ENCODE results near the gene FBN3. TPM values are rescaled to one million over a fixed set of nuclear protein-coding genes. Genes with fewer than 3 reads are reported as not detected.

FBN3 gene
- total RNA-seq, 1 donor from 2014 or later: 0.04 TPM

GRCh38 chr19:8089664-8090601 lies 59.5 kb downstream of the FBN3 start:
- H3K36me3 ChIP-seq (ENCODE audit: control insufficient read depth, insufficient read depth, low read length): no peaks in the 10 kb centered on the region
- no peak for DNase-seq (ENCODE audit: low read depth)
- no peaks in the 10 kb centered on the region for H3K27me3 ChIP-seq (ENCODE audit: control insufficient read depth, insufficient read depth, low read length)
- no peak overlapping the region for H3K4me3 ChIP-seq (ENCODE audit: low read depth, low read length)
- TF ChIP-seq, protein P1, sequence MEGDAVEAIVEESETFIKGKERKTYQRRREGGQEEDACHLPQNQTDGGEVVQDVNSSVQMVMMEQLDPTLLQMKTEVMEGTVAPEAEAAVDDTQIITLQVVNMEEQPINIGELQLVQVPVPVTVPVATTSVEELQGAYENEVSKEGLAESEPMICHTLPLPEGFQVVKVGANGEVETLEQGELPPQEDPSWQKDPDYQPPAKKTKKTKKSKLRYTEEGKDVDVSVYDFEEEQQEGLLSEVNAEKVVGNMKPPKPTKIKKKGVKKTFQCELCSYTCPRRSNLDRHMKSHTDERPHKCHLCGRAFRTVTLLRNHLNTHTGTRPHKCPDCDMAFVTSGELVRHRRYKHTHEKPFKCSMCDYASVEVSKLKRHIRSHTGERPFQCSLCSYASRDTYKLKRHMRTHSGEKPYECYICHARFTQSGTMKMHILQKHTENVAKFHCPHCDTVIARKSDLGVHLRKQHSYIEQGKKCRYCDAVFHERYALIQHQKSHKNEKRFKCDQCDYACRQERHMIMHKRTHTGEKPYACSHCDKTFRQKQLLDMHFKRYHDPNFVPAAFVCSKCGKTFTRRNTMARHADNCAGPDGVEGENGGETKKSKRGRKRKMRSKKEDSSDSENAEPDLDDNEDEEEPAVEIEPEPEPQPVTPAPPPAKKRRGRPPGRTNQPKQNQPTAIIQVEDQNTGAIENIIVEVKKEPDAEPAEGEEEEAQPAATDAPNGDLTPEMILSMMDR (IDR thresholded peaks at IDR 0.05; ENCODE audit: insufficient read depth, low read length, poor library complexity, severe bottlenecking): no peak

GRCh38 chr19:8088752-8089663 lies 60.4 kb downstream of the FBN3 start:
- TF ChIP-seq, protein P1 (IDR thresholded peaks at IDR 0.05; ENCODE audit: insufficient read depth, low read length, poor library complexity, severe bottlenecking): no peak
- no peak overlapping the region for H3K4me3 ChIP-seq (ENCODE audit: low read depth, low read length)
- no peak for DNase-seq (ENCODE audit: low read depth)
- no peaks in the 10 kb centered on the region for H3K36me3 ChIP-seq (ENCODE audit: control insufficient read depth, insufficient read depth, low read length)
- no peaks in the 10 kb centered on the region for H3K27me3 ChIP-seq (ENCODE audit: control insufficient read depth, insufficient read depth, low read length)

GRCh38 chr19:8087876-8088275 lies 61.5 kb downstream of the FBN3 start:
- TF ChIP-seq, protein P1 (IDR thresholded peaks at IDR 0.05; ENCODE audit: insufficient read depth, low read length, poor library complexity, severe bottlenecking): no peak
- Histone ChIP-seq H3K36me3 (ENCODE audit: control insufficient read depth, insufficient read depth, low read length) (no peaks in the 10 kb centered on the region), H3K4me3 (ENCODE audit: low read depth, low read length) (no peak overlapping the region), H3K27me3 (ENCODE audit: control insufficient read depth, insufficient read depth, low read length) (no peaks in the 10 kb centered on the region)
- DNase-seq (ENCODE audit: low read depth): no peak

- no peak for DNase-seq (ENCODE audit: low read depth)
- TF ChIP-seq, protein P1 (IDR thresholded peaks at IDR 0.05; ENCODE audit: insufficient read depth, low read length, poor library complexity, severe bottlenecking): no peak
- Histone ChIP-seq H3K36me3 (ENCODE audit: control insufficient read depth, insufficient read depth, low read length) (no peaks in the 10 kb centered on the region), H3K4me3 (ENCODE audit: low read depth, low read length) (no peak overlapping the region), H3K27me3 (ENCODE audit: control insufficient read depth, insufficient read depth, low read length) (no peaks in the 10 kb centered on the region)
Measured at GRCh38 chr19:8086849-8087248, 62.5 kb downstream of the FBN3 start.

DNA sequence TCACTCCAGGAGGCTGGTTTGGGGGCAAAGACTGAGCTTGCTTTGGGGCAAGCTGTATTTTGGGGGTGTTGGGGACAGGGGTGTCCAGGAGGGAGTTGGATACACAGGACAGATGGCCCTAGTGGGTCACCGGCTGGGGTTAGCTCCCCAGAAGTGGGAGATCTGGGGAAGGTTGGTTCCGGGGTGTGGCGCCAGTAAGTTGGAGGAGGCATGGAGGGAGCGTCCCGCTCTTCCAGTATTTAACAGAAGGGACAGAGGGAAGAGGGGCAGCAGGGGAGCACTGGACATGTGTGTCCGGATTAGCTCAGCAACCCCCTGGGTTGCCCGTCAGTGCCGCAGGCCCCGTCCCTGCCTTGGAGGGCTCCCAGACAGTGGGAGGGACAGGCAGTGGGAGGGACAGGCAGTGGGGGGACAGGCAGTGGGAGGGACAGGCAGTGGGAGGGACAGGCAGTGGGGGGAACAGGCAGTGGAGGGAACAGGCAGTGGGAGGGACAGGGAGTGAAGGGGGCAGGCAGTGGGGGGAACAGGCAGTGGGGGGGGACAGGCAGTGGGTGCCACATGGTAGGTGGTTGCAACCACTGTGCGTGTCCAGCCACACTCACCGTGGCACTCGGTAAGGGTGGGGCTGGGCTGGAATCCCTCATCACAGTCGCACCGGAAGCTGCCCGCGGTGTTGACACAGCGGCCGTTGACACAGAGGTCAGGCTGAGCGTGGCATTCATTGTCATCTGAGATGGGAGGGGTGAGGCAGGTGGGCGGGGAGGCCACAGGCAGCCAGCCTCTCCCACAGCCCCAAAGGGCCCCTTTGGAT lies 63.6 kb downstream of the FBN3 start:
- DNase-seq (ENCODE audit: low read depth): no peak
- no peak overlapping the region for H3K4me3 ChIP-seq (ENCODE audit: low read depth, low read length)
- TF ChIP-seq, protein P1 (IDR thresholded peaks at IDR 0.05; ENCODE audit: insufficient read depth, low read length, poor library complexity, severe bottlenecking): no peak
- H3K27me3 ChIP-seq (ENCODE audit: control insufficient read depth, insufficient read depth, low read length): no peaks in the 10 kb centered on the region
- no peaks in the 10 kb centered on the region for H3K36me3 ChIP-seq (ENCODE audit: control insufficient read depth, insufficient read depth, low read length)

All from kidney epithelial cell (primary cell).